ENCODE data around the gene BICRA. TPM values are rescaled to one million over a fixed set of nuclear protein-coding genes. Genes with fewer than 3 reads are reported as not detected.

The BICRA gene
- total RNA-seq, 1 donor from 2014 or later = 15.6 TPM

DNA sequence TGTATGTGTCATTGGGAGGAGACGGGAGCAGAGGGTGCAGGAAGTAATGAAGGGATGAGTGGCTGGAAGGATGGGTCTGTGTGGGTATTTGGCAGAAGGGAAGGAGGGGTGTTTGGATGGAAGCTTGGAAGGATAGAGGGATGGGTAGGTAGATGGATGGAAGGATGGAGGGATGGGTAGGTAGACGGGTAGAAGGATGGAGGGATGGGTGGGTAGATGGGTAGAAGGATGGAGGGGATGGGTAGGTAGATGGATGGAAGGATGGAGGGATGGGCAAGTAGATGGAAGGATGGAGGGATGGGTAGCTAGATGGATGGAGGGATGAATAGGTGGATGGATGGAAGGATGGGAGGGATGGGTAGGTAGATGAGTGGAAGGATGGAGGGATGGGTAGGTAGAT, 62.6 kb downstream of the BICRA start:
- Histone ChIP-seq H4K20me1 (ENCODE audit: low read depth) (peaks cover 35% of the 10 kb centered on the region), H2AFZ (replicated peaks) (no peak overlapping the region), H3K9me3 (ENCODE audit: low read depth) (no peaks in the 10 kb centered on the region), H3K4me3 (no peak overlapping the region), H3K4me2 (no peak overlapping the region), H3F3A (ENCODE audit: low read depth) (no peaks in the 10 kb centered on the region), H3K36me3 (no peaks in the 10 kb centered on the region), H3K79me2 (ENCODE audit: low read depth) (peaks cover 41% of the 10 kb centered on the region), H3K9ac (no peak overlapping the region), H3K4me1 (no peaks in the 10 kb centered on the region), H3K27ac (no peak overlapping the region), H3K27me3 (no peaks in the 10 kb centered on the region)
- Mint-ChIP-seq H3K9me3 (no peaks in the 10 kb centered on the region), H3K36me3 (peaks cover 27% of the 10 kb centered on the region), H3K27me3 (ENCODE audit: insufficient read depth, low read depth) (peaks cover 3% of the 10 kb centered on the region), H3K4me1 (peaks cover 11% of the 10 kb centered on the region), H3K27ac (no peak overlapping the region), H3K4me3 (no peak overlapping the region)
- DNase-seq (ENCODE audit: low spot score) = no peak
- TF ChIP-seq, protein P1, sequence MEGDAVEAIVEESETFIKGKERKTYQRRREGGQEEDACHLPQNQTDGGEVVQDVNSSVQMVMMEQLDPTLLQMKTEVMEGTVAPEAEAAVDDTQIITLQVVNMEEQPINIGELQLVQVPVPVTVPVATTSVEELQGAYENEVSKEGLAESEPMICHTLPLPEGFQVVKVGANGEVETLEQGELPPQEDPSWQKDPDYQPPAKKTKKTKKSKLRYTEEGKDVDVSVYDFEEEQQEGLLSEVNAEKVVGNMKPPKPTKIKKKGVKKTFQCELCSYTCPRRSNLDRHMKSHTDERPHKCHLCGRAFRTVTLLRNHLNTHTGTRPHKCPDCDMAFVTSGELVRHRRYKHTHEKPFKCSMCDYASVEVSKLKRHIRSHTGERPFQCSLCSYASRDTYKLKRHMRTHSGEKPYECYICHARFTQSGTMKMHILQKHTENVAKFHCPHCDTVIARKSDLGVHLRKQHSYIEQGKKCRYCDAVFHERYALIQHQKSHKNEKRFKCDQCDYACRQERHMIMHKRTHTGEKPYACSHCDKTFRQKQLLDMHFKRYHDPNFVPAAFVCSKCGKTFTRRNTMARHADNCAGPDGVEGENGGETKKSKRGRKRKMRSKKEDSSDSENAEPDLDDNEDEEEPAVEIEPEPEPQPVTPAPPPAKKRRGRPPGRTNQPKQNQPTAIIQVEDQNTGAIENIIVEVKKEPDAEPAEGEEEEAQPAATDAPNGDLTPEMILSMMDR (IDR thresholded peaks at IDR 0.05) = no peak
- no peak for TF ChIP-seq EZH2phosphoT487 (IDR thresholded peaks at IDR 0.05)
- no peak for TF ChIP-seq EZH2 (IDR thresholded peaks at IDR 0.05)

DNA sequence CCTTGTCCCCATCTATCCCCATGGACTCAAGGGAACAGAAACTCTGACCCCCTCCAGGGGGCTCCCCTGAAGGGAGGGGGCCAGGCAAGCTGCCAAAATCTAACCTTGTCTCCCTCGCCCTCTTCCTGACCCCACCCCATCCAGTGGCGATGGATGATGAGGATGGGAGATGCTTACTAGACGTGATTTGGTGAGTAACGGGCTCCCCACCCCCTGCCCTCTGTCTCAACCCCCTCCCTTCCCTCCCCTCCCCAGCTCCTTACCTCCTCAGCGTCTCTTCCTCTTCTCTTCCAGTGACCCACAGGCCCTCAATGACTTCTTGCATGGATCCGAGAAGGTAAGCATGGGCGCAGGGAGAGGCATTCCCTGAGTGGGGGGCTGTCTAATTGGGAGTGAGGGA, 64.5 kb downstream of the BICRA start:
- no peaks in the 10 kb centered on the region for H3K27me3 ChIP-seq
- H3K4me1 ChIP-seq = no peaks in the 10 kb centered on the region
- H3K27ac ChIP-seq = no peak overlapping the region
- Mint-ChIP-seq H3K27me3 (ENCODE audit: insufficient read depth, low read depth) (peaks cover 2% of the 10 kb centered on the region), H3K4me3 (no peak overlapping the region), H3K9me3 (no peaks in the 10 kb centered on the region), H3K27ac (no peak overlapping the region), H3K4me1 (no peaks in the 10 kb centered on the region), H3K36me3 (peaks cover 36% of the 10 kb centered on the region)
- peaks cover 17% of the 10 kb centered on the region for H4K20me1 ChIP-seq (ENCODE audit: low read depth)
- TF ChIP-seq, protein P1 (IDR thresholded peaks at IDR 0.05) = no peak
- H3K9ac ChIP-seq = no peak overlapping the region
- no peaks in the 10 kb centered on the region for H3F3A ChIP-seq (ENCODE audit: low read depth)
- no peaks in the 10 kb centered on the region for H3K36me3 ChIP-seq
- no peak overlapping the region for H3K4me2 ChIP-seq
- H2AFZ ChIP-seq (replicated peaks) = no peak overlapping the region
- H3K4me3 ChIP-seq = no peak overlapping the region
- DNase-seq (ENCODE audit: low spot score) = no peak
- H3K9me3 ChIP-seq (ENCODE audit: low read depth) = no peaks in the 10 kb centered on the region
- H3K79me2 ChIP-seq (ENCODE audit: low read depth) = peaks cover 34% of the 10 kb centered on the region

DNA sequence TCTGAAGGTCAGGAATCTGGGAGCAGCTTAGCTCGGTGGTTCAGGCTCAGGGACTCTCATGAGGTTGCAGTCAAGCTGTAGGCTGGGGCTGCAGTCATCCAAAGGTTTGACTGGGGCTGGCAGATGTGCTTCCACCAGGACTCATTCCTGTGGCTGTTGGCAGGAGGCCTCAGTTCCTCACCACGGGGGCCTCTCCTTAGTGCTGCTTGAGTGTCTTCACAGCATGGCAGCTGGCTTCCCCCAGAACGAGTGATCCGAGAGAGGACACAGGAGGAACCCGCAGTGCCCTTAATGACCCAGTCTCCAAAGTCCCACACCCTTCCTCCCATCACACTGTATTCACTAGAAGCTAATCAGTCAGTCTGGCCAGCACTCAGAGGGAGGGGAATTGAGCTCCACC, 65.6 kb downstream of the BICRA start:
- Histone ChIP-seq H3K4me3 (no peak overlapping the region), H3K27me3 (no peaks in the 10 kb centered on the region), H2AFZ (replicated peaks) (no peak overlapping the region), H3K27ac (no peak overlapping the region), H3K79me2 (ENCODE audit: low read depth) (peaks cover 23% of the 10 kb centered on the region), H3K4me2 (no peak overlapping the region), H3K9ac (no peak overlapping the region), H3F3A (ENCODE audit: low read depth) (no peaks in the 10 kb centered on the region), H3K9me3 (ENCODE audit: low read depth) (no peaks in the 10 kb centered on the region), H3K4me1 (no peaks in the 10 kb centered on the region), H4K20me1 (ENCODE audit: low read depth) (peaks cover 13% of the 10 kb centered on the region), H3K36me3 (no peaks in the 10 kb centered on the region)
- H3K27ac Mint-ChIP-seq = no peak overlapping the region
- H3K4me1 Mint-ChIP-seq = no peaks in the 10 kb centered on the region
- peaks cover 2% of the 10 kb centered on the region for H3K27me3 Mint-ChIP-seq (ENCODE audit: insufficient read depth, low read depth)
- no peaks in the 10 kb centered on the region for H3K9me3 Mint-ChIP-seq
- peaks cover 35% of the 10 kb centered on the region for H3K36me3 Mint-ChIP-seq
- no peak overlapping the region for H3K4me3 Mint-ChIP-seq
- DNase-seq (ENCODE audit: low spot score) = no peak
- TF ChIP-seq, protein P1 (IDR thresholded peaks at IDR 0.05) = no peak
- TF ChIP-seq EZH2 (IDR thresholded peaks at IDR 0.05) = no peak

DNA sequence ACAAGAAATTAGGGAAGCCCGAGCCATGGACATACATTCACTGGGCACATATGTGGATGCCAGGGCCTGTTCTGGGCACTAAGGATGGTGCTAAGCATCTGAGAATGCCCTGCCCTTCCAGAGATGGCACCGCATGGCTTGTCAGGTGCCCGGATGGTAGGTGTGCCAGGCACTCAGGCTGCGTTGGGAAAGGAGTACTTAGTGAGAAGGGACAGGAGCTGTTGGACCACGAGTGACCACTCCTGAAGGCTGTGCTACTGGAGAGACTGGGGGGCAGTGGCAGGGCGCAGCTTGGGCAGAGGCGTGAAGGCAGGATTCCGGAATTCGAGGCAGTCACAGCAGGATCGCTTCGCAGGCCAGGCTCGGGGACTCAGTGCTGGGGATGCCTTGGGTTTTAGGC, 66.3 kb downstream of the BICRA start:
- Histone ChIP-seq H3K4me2 (no peak overlapping the region), H3F3A (ENCODE audit: low read depth) (no peaks in the 10 kb centered on the region), H2AFZ (replicated peaks) (no peak overlapping the region), H3K4me1 (no peaks in the 10 kb centered on the region), H3K79me2 (ENCODE audit: low read depth) (peaks cover 16% of the 10 kb centered on the region), H3K27ac (no peak overlapping the region), H3K9me3 (ENCODE audit: low read depth) (no peaks in the 10 kb centered on the region), H3K36me3 (no peaks in the 10 kb centered on the region), H3K9ac (no peak overlapping the region), H3K4me3 (no peak overlapping the region), H3K27me3 (no peaks in the 10 kb centered on the region), H4K20me1 (ENCODE audit: low read depth) (peaks cover 10% of the 10 kb centered on the region)
- Mint-ChIP-seq H3K4me1 (no peaks in the 10 kb centered on the region), H3K9me3 (no peaks in the 10 kb centered on the region), H3K27me3 (ENCODE audit: insufficient read depth, low read depth) (peaks cover under 1% of the 10 kb centered on the region), H3K4me3 (no peak overlapping the region), H3K36me3 (peaks cover 32% of the 10 kb centered on the region), H3K27ac (peak overlapping the region; percentile 11)
- TF ChIP-seq, protein P1 (IDR thresholded peaks at IDR 0.05) = no peak
- TF ChIP-seq EZH2phosphoT487 (IDR thresholded peaks at IDR 0.05) (no peak), EZH2 (IDR thresholded peaks at IDR 0.05) (no peak)
- no peak for DNase-seq (ENCODE audit: low spot score)

All from neural progenitor cell (in vitro differentiated cells).